GM19455 (cell line): Measurements from ENCODE around the gene SYNGR2.

Experiments used
- ATAC-seq: cut with Tn5 transposase; IDR thresholded peaks from one replicate; pipeline ENCODE4 v1.9.1; 2021; ENCODE audit not compliant: unreplicated experiment

The SYNGR2 gene

GRCh38 chr17:78197147-78197832, 28.9 kb downstream of the SYNGR2 start:
- no peak for ATAC-seq

- ATAC-seq: no peak
Measured at GRCh38 chr17:78200451-78200850, 32.1 kb downstream of the SYNGR2 start.

GRCh38 chr17:78202666-78203065, 34.3 kb downstream of the SYNGR2 start:
- ATAC-seq: no peak

- ATAC-seq: no peak
Measured at GRCh38 chr17:78204387-78205123, 36.2 kb downstream of the SYNGR2 start.

- ATAC-seq: no peak
Measured at GRCh38 chr17:78205124-78205775, 36.9 kb downstream of the SYNGR2 start.

- ATAC-seq: no peak
Measured at GRCh38 chr17:78206298-78206697, 37.9 kb downstream of the SYNGR2 start.

- no peak for ATAC-seq
Measured at GRCh38 chr17:78208486-78208885, 40.1 kb downstream of the SYNGR2 start.

GRCh38 chr17:78210111-78210510, 41.7 kb downstream of the SYNGR2 start:
- no peak for ATAC-seq

GRCh38 chr17:78211032-78211431, 42.7 kb downstream of the SYNGR2 start:
- no peak for ATAC-seq

GRCh38 chr17:78214016-78214705, 45.8 kb downstream of the SYNGR2 start, which contains the start of gene BIRC5:
BIRC5 (plus strand) TSS chr17:78214253; CDS start chr17:78214317, 64 bp downstream.
- peak; percentile 72 for ATAC-seq

- ATAC-seq: no peak
Measured at GRCh38 chr17:78214706-78215061, 46.3 kb downstream of the SYNGR2 start.

GRCh38 chr17:78219396-78220150, 51.2 kb downstream of the SYNGR2 start:
- no peak for ATAC-seq
